A549 (cell line): ENCODE measurements around the gene BAG3. TPM values are rescaled to one million over a fixed set of nuclear protein-coding genes. Genes with fewer than 3 reads are reported as not detected.

Experiments
- ATAC-seq, 2 experiments: fragments of 200-7000 bp in 1 of 2; fragments of >200 bp in 1 of 2; cut with Nextera tagmentation in 1 of 2; cut with Tn5 transposase in 1 of 2; 3 replicates each; pipeline versions ENCODE4 v1.8.0 to v1.9.1; 2018 to 2020; ENCODE audit warnings: mild to moderate bottlenecking in 1 of 2, moderate library complexity in 1 of 2
- CTCF ChIA-PET: fragments of 300-600 bp; sonication (Branson Sonifier 250); formaldehyde crosslinking; extraction: SDS; loops from one replicate; lab custom pipeline; 2021; ENCODE audit warnings: antibody characterized with exemption, inconsistent platforms; lab: Yijun Ruan, JAX
- POLR2A ChIA-PET: fragments of 350-600 bp; formaldehyde crosslinking; extraction: SDS; loops from one replicate; lab custom pipeline; 2021; ENCODE audit warnings: antibody characterized with exemption, inconsistent platforms; lab: Yijun Ruan, JAX
- DNase-seq, 2 experiments: peaks; one replicate each; pipeline versions ENCODE4 v3.0.0 to v3.0.0-alpha.2; 2011 to 2016; ENCODE audit warnings: low read depth in 1 of 2, low spot score in 1 of 2
- FAIRE-seq: peaks from 2 replicates; lab custom pipeline; 2011; peaks lifted over from hg19 to GRCh38; lab: Jason Lieb, UNC
- H3K27ac ChIP-seq, 2 experiments: fragments of >200 bp; sonication (Bioruptor Twin); formaldehyde crosslinking; 3 replicates each; pipeline ENCODE4 v1.5.1; 2016 to 2017
- H3K4me1 ChIP-seq: fragments of >200 bp; sonication (Bioruptor Twin); formaldehyde crosslinking; 3 replicates; pipeline ENCODE4 v1.6.1; 2016
- H3K4me2 ChIP-seq: fragments of >200 bp; sonication (Bioruptor Twin); formaldehyde crosslinking; 3 replicates; pipeline ENCODE4 v1.6.1; 2016
- H3K4me3 ChIP-seq: fragments of >200 bp; sonication (Bioruptor Twin); formaldehyde crosslinking; 3 replicates; pipeline ENCODE4 v1.5.1; 2016
- H3K9me3 ChIP-seq: fragments of >200 bp; sonication (Bioruptor Twin); formaldehyde crosslinking; 3 replicates; pipeline ENCODE4 v1.6.1; 2016
- BCL3 ChIP-seq: fragments of >200 bp; sonication (Bioruptor Twin); formaldehyde crosslinking; IDR thresholded peaks from 3 replicates; pipeline ENCODE4 v1.6.1; 2016
- CEBPB ChIP-seq, 2 experiments: fragments of >200 bp in 1 of 2; sonication (Bioruptor Twin) in 1 of 2; formaldehyde crosslinking in 1 of 2; IDR thresholded peaks; 2 replicates each; pipeline ENCODE4 v1.6.1; 2012 to 2016
- CHD2 ChIP-seq: fragments of 150-350 bp; IDR thresholded peaks from 2 replicates; pipeline ENCODE4 v1.6.1; 2014; ENCODE audit warnings: low read length; ENCODE audit not compliant: partially characterized antibody
- CHD4 ChIP-seq: fragments of 200-600 bp; sonication (generic); IDR thresholded peaks from 2 replicates; pipeline ENCODE4 v1.6.1; 2016; ENCODE audit warnings: antibody characterized with exemption, mild to moderate bottlenecking, borderline replicate concordance
- CTCF ChIP-seq: fragments of >200 bp; sonication (Bioruptor Twin); formaldehyde crosslinking; IDR thresholded peaks from 3 replicates; pipeline ENCODE4 v1.5.1; 2016
- ESRRA ChIP-seq: fragments of 150-350 bp; IDR thresholded peaks from 2 replicates; pipeline ENCODE4 v1.6.1; 2014; ENCODE audit warnings: mild to moderate bottlenecking, low read length, borderline replicate concordance
- FOSL2 ChIP-seq, 2 experiments: fragments of 450-650 bp in 1 of 2; fragments of >200 bp in 1 of 2; sonication (Bioruptor Twin) in 1 of 2; formaldehyde crosslinking; IDR thresholded peaks; 2 replicates each; pipeline versions ENCODE4 v1.5.0 to v1.6.1; 2016 to 2020; ENCODE audit warnings: mild to moderate bottlenecking in 1 of 2, moderate library complexity in 1 of 2
- GATA3 ChIP-seq: IDR thresholded peaks from 2 replicates; pipeline ENCODE4 v1.6.1; 2012; ENCODE audit warnings: borderline replicate concordance
- HEYL ChIP-seq: fragments of 250-450 bp; sonication (Bioruptor Pico); IDR thresholded peaks from 2 replicates; pipeline ENCODE4 v1.8.0; 2021; ENCODE audit warnings: mild to moderate bottlenecking, moderate library complexity
- HOXB13 ChIP-seq: fragments of 250-450 bp; sonication (Bioruptor Pico); IDR thresholded peaks from 2 replicates; pipeline ENCODE4 v1.5.0; 2020; ENCODE audit warnings: low read depth, mild to moderate bottlenecking, moderate library complexity
- JUN ChIP-seq, 2 experiments: fragments of >200 bp; sonication (Bioruptor Twin); formaldehyde crosslinking; IDR thresholded peaks; 2 replicates in 1 of 2; 3 replicates in 1 of 2; pipeline ENCODE4 v1.6.1; 2016 to 2017
- KDM1A ChIP-seq: fragments of 200-600 bp; sonication (generic); IDR thresholded peaks from 2 replicates; pipeline ENCODE4 v1.6.1; 2016; ENCODE audit warnings: low read depth, mild to moderate bottlenecking
- MAZ ChIP-seq: fragments of 150-350 bp; IDR thresholded peaks from 2 replicates; pipeline ENCODE4 v1.6.1; 2014; ENCODE audit warnings: antibody characterized with exemption, low read depth, low read length, borderline replicate concordance
- PHF8 ChIP-seq: fragments of 200-600 bp; sonication (generic); IDR thresholded peaks from 2 replicates; pipeline ENCODE4 v1.6.1; 2016; ENCODE audit warnings: low read depth, mild to moderate bottlenecking, antibody characterized with exemption, moderate library complexity, borderline replicate concordance
- POLR2A ChIP-seq: IDR thresholded peaks from 2 replicates; pipeline ENCODE4 v1.6.1; 2012; ENCODE audit warnings: mild to moderate bottlenecking, low read length
- RAD21 ChIP-seq, 2 experiments: fragments of >200 bp in 1 of 2; sonication (Bioruptor Twin) in 1 of 2; formaldehyde crosslinking in 1 of 2; IDR thresholded peaks in 1 of 2; conservative IDR thresholded peaks in 1 of 2; 2 replicates in 1 of 2; 3 replicates in 1 of 2; pipeline ENCODE4 v1.6.1; 2012 to 2018; ENCODE audit warnings: inconsistent platforms in 1 of 2
- SMC3 ChIP-seq: fragments of >200 bp; sonication (Bioruptor Twin); formaldehyde crosslinking; IDR thresholded peaks from 3 replicates; pipeline ENCODE4 v1.6.1; 2018; ENCODE audit warnings: inconsistent platforms
- ZC3H11A ChIP-seq: fragments of 450-650 bp; IDR thresholded peaks from 2 replicates; pipeline ENCODE4 v1.6.1; 2014; ENCODE audit warnings: antibody characterized with exemption, mild to moderate bottlenecking
- ZNF302 ChIP-seq: fragments of 250-450 bp; sonication (Bioruptor Pico); IDR thresholded peaks from 2 replicates; pipeline ENCODE4 v1.9.0; 2021; ENCODE audit warnings: inconsistent platforms, mild to moderate bottlenecking, moderate library complexity
- WGBS: methylation state at CpG from one replicate; pipeline ENCODE4 v1.1.6; 2017; ENCODE audit errors: missing lambda C conversion rate; 5-methylcytosine and 5-hydroxymethylcytosine counted together
- polyA minus RNA-seq: library from RNA; depleted of rRNA, polyadenylated mRNA; stranded (reverse); fragments of >200 nt; gene quantifications from 2 replicates; pipeline ENCODE4 v1.2.3, GENCODE V29; 2011; rRNA and poly(A)+ RNA removed
- polyA plus RNA-seq, 4 experiments: library from polyadenylated mRNA; depleted of rRNA in 3 of 4; stranded (reverse); fragments of >200 nt; fragmentation: RNase III in 1 of 4; extraction: RNeasy Plus Mini Kit Qiagen cat#74134 plus additional on column Dnase treatment in 1 of 4; gene quantifications; 2 replicates in 3 of 4; 3 replicates in 1 of 4; pipeline ENCODE4 v1.2.3, GENCODE V29; 2011 to 2017

BAG3 gene
- polyA plus RNA-seq (2011; rRNA removed) (10.7 and 18.3 TPM in 2 replicates), polyA plus RNA-seq (2017; fragmentation: RNase III; extraction: RNeasy Plus Mini Kit Qiagen cat#74134 plus additional on column Dnase treatment) (50.0 to 58.4 TPM (median 57.4 TPM) in 3 replicates), polyA minus RNA-seq (11.6 TPM in 2 replicates)
- polyA plus RNA-seq (2012; cell fraction: cytosol; rRNA removed), result 19.0 and 26.0 TPM in 2 replicates
- 43.7 and 44.6 TPM in 2 replicates for polyA plus RNA-seq (2012; cell fraction: nucleus; rRNA removed)

DNA sequence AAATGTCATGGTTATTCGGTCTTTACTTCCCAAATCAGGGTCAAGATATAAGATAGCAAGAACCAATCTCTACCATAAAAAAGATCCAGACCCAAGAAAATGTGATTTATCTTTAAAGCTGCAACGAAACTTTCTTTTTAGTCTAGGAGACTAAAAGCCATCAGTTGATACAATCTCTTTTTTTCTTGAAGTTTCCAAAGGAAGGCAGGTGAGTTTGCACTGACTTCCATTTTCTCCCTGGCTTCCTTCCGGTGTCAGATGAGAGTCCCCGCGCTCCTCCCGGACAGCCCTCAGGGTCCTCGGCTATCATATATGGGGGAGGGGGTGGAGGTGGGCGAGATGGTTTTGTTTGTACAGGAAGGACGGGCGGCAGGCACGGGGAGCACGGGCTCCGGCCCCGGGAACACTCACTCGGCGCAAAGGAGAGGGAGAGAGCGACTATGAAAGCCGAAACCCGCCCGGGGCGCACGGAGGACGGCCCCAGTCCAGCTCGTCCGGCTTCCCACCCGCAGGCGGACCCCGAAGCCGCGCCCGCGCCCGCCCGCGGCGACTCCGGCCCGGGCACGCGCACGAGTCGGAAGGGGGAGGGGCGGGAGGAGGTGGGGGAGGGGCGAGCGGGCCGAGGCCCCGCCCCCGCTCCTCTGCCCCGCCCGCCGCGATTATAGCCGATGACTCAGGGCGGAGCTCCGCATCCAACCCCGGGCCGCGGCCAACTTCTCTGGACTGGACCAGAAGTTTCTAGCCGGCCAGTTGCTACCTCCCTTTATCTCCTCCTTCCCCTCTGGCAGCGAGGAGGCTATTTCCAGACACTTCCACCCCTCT is at the start of gene BAG3:
Gene BAG3 (plus strand): TSS at position 689 of the 822 bp plus-strand sequence. CDS start 296 bp downstream, outside the sequence.
- peak within 1 kb of the TSS; percentile 89 to 96 for H3K27ac ChIP-seq
- 8% methylated on average over 23 of the region's 60 CpGs for WGBS
- H3K4me1 ChIP-seq, result peaks cover 27% of the 10 kb centered on the region
- DNase-seq, result peak; percentile 80 to 88
- no peaks in the 10 kb centered on the region for H3K9me3 ChIP-seq
- peak; percentile 79 for ATAC-seq
- TF ChIP-seq FOSL2 (IDR thresholded peaks at IDR 0.05) (no peak), FOSL2 (CRISPR knock-in tag; IDR thresholded peaks at IDR 0.05) (peak; percentile 83), BCL3 (peak; percentile 92; the same call in 1 of the 3 replicates), PHF8 (peak; percentile 85; the same call in 1 of the 2 replicates), HOXB13 (CRISPR knock-in tag) (no peak), SMC3 (no peak), CHD2 (peak; percentile 68), MAZ (0 out of 2 replicates have a peak, but pooled peaks have one; percentile 26), JUN (IDR thresholded peaks at IDR 0.05) (peak; percentile 66 to 92; a peak in 3 of 5 replicates), GATA3 (0 out of 2 replicates have a peak, but pooled peaks have one; percentile 11), POLR2A (peak; percentile 66)
- TF ChIP-seq, all 56 proteins: peak for 8
- peak within 1 kb of the TSS; percentile 88 for H3K4me3 ChIP-seq
- no peak for FAIRE-seq
- CTCF ChIA-PET, result interaction anchor here (0.6 to 1.3 kb wide), 7 partner anchors 12 to 82 kb away, joined by 3 to 4 read pairs (median 3); no protein-coding TSS in a partner anchor
- H3K4me2 ChIP-seq, result peak within 1 kb of the TSS; percentile 79
- POLR2A ChIA-PET, result interaction anchor here (0.5 to 1.4 kb wide), 24 partner anchors 8 to 222 kb away, joined by 3 to 17 read pairs (median 4); partner anchors contain the start of genes INPP5F, MCMBP, RGS10 and TIAL1

DNA sequence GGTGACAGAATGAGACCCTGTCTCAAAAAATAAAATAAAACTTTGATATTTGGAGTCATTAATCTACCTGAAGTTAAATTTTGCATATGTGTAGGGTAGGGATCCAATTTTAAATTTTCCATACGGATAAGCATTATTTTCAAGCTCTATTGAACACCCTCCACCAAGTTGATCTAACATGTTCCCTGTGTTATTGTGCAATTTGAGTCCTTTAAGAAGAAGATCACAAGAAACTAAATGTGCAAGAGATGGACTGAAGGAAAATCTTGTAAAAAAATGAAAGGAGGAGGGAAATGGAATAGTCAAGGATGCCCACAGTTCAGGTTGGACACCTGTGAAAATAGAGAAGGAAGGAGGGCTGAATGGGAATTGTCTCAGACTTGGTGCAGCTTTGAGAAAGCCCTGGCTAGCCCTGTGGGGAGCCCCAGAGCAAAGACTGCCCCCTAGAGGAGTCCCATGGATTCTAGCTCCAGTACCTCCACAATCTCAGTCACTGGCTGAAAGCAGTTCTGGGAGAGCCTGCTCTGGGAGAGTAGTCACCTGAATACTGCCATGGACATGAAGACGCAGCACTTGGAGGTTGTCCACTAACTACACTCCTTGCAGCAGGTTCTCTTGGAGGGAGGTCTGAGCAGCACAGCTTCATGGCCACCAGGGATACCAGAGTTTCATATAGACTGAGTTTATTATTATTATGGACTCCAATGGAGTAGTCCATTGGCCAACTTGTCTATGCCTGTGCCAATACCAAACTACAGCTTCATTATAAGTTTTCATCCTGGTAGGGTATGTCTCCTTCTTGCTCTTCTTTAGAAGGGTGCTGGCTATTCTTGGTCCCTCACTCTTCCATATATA is 48.7 kb upstream of the BAG3 start:
- 19% methylated on average over 2 of the region's 2 CpGs for WGBS
- H3K4me1 ChIP-seq, result 0 out of 3 replicates have a peak, but pooled peaks cover 3% of the 10 kb centered on the region
- peak; percentile 37; the same call in 1 of the 3 replicates for TF ChIP-seq CTCF
- TF ChIP-seq ESRRA, result no peak
- peak in 1 of 2 experiments; percentile 32; a peak in 1 of 5 replicates for TF ChIP-seq RAD21 (conservative IDR thresholded peaks at IDR 0.05 in 1 of 2, IDR thresholded peaks at IDR 0.05 in 1 of 2)
- TF ChIP-seq, all 56 proteins: peak for 2
- no peak overlapping the region for H3K4me2 ChIP-seq
- FAIRE-seq (no peak), ATAC-seq (peak; percentile 86 to 94), DNase-seq (peak; percentile 21 to 38)
- H3K27ac ChIP-seq, result no peak overlapping the region
- ChIA-PET CTCF (interaction anchor here (0.6 to 1.5 kb wide), 9 partner anchors 9 to 403 kb away, joined by 3 to 5 read pairs (median 3); no protein-coding TSS in a partner anchor), POLR2A (interaction anchor here (0.6 kb wide), 1 partner anchor 60 kb away, joined by 3 read pairs; no protein-coding TSS in a partner anchor)
- H3K4me3 ChIP-seq, result no peak overlapping the region
- H3K9me3 ChIP-seq, result no peaks in the 10 kb centered on the region

- no peak for FAIRE-seq
- TF ChIP-seq RAD21 (conservative IDR thresholded peaks at IDR 0.05 in 1 of 2, IDR thresholded peaks at IDR 0.05 in 1 of 2) (no peak), ZC3H11A (no peak), ZNF302 (CRISPR knock-in tag) (no peak), CEBPB (IDR thresholded peaks at IDR 0.05) (no peak), KDM1A (no peak), HEYL (CRISPR knock-in tag) (no peak), CHD4 (no peak)
- POLR2A ChIA-PET, result no interaction called here
Measured at GRCh38 chr10:119604468-119604867, 46.7 kb upstream of the BAG3 start.

More at GRCh38 chr10:119604468-119604867, 46.7 kb upstream of the BAG3 start:
- ATAC-seq, result no peak
- Histone ChIP-seq H3K4me3 (no peak overlapping the region), H3K4me1 (no peaks in the 10 kb centered on the region), H3K9me3 (no peaks in the 10 kb centered on the region), H3K27ac (no peak overlapping the region), H3K4me2 (no peak overlapping the region)
- CTCF ChIA-PET, result interaction anchor here (0.9 to 2.2 kb wide), 4 partner anchors 15 to 146 kb away, joined by 3 to 9 read pairs (median 4); no protein-coding TSS in a partner anchor
- no peak for DNase-seq
